GM12878 (cell line): ENCODE results near the gene SPI1.

Experiments
- CREB1 ChIP-seq: IDR thresholded peaks from 2 replicates; pipeline ENCODE4 v1.6.1; 2012; ENCODE audit warnings: low read depth, mild to moderate bottlenecking, inconsistent platforms
- EZH2 ChIP-seq: IDR thresholded peaks from 2 replicates; pipeline ENCODE4 v1.6.1; 2012; ENCODE audit warnings: low read depth, mild to moderate bottlenecking, control low read depth, inconsistent platforms, low read length, borderline replicate concordance; ENCODE audit not compliant: control insufficient read depth
- GABPA ChIP-seq: IDR thresholded peaks from 2 replicates; pipeline ENCODE4 v1.6.1; 2014; ENCODE audit warnings: antibody characterized with exemption, low read depth, mild to moderate bottlenecking, inconsistent platforms
- NBN ChIP-seq: fragments of 450-650 bp; IDR thresholded peaks from 2 replicates; pipeline ENCODE4 v1.6.1; 2016
- NR2C2 ChIP-seq: IDR thresholded peaks from 2 replicates; pipeline ENCODE4 v1.6.1; 2011; ENCODE audit warnings: borderline replicate concordance, low read depth; ENCODE audit not compliant: control insufficient read depth, insufficient read length
- POLR2A ChIP-seq: IDR thresholded peaks from 2 replicates; pipeline ENCODE4 v1.6.1; 2011; ENCODE audit warnings: low read depth, mild to moderate bottlenecking, low read length
- SREBF1 ChIP-seq: IDR thresholded peaks from 2 replicates; pipeline ENCODE4 v1.6.1; 2012; ENCODE audit warnings: mild to moderate bottlenecking, low read length
- SUZ12 ChIP-seq: fragments of 200-600 bp; sonication (generic); IDR thresholded peaks from one replicate; pipeline ENCODE4 v1.6.1; 2018; ENCODE audit warnings: antibody characterized with exemption, mild to moderate bottlenecking; ENCODE audit not compliant: unreplicated experiment
- TF ChIP-seq, protein P1 (sequence below): IDR thresholded peaks from 2 replicates; pipeline ENCODE4 v1.6.1; 2012; ENCODE audit warnings: low read depth, low read length, improper control_type of control experiment
- TF ChIP-seq, protein P2 (sequence below), 3 experiments: IDR thresholded peaks in 2 of 3; conservative IDR thresholded peaks in 1 of 3; 2 replicates each; pipeline ENCODE4 v1.5.1; 2011; ENCODE audit warnings: low read depth in 3 of 3, low read length in 3 of 3, mild to moderate bottlenecking in 3 of 3, control low read depth in 2 of 3, moderate library complexity in 2 of 3, inconsistent platforms in 1 of 3, mixed read lengths in 1 of 3; ENCODE audit not compliant: control insufficient read depth in 2 of 3, insufficient read depth in 1 of 3; ENCODE audit errors: extremely low read depth in 1 of 3

DNA sequence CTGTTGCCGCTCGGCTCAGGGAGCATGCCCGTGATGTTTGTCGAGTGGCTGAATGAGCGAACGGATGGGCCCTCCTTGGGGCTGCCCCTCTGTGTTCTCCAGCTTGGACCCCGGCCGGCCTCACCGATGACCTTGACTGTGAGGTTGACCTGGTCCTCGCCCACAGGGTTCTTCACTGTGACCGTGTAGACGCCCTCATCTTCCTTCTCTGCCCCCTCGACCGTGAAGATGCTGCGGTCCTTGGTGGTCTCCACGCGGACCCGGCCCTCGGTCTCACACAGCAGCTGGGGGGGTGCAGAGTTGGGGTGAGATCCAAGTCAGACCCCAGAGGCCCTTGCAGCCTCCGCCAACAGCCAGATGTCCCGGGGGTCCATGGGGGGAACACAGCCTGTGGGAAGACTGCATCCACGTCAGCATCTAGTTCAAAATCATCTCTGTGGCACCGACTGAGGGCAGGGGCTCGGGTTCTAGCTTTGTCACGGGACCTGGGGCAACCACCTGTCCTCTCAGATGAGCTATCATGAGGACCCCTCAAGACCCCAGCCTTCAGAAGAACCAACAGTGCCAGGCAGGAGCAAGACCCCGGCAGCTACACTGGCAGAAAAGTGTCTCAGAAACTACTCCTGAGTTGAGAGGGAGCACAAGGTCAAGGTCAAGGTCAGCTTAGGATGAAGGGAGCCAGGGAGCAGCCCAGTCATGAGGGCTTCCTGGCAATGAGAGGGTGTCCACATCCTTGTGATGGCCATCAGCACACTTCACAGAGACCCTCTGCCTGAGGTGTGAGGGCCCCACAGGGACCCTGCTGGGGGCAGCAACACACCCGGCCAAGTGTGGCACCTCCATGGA is 39.7 kb downstream of the SPI1 start:
- TF ChIP-seq SREBF1 (no peak), NBN (no peak), POLR2A (no peak), EZH2 (no peak), SUZ12 (no peak), CREB1 (no peak), GABPA (no peak), NR2C2 (no peak)
- TF ChIP-seq, protein P1, sequence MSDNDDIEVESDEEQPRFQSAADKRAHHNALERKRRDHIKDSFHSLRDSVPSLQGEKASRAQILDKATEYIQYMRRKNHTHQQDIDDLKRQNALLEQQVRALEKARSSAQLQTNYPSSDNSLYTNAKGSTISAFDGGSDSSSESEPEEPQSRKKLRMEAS = no peak
- TF ChIP-seq, protein P2, sequence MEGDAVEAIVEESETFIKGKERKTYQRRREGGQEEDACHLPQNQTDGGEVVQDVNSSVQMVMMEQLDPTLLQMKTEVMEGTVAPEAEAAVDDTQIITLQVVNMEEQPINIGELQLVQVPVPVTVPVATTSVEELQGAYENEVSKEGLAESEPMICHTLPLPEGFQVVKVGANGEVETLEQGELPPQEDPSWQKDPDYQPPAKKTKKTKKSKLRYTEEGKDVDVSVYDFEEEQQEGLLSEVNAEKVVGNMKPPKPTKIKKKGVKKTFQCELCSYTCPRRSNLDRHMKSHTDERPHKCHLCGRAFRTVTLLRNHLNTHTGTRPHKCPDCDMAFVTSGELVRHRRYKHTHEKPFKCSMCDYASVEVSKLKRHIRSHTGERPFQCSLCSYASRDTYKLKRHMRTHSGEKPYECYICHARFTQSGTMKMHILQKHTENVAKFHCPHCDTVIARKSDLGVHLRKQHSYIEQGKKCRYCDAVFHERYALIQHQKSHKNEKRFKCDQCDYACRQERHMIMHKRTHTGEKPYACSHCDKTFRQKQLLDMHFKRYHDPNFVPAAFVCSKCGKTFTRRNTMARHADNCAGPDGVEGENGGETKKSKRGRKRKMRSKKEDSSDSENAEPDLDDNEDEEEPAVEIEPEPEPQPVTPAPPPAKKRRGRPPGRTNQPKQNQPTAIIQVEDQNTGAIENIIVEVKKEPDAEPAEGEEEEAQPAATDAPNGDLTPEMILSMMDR (IDR thresholded peaks at IDR 0.05 in 2 of 3, conservative IDR thresholded peaks at IDR 0.05 in 1 of 3; ENCODE audit: control insufficient read depth in 2 of 3, extremely low read depth in 1 of 3, insufficient read depth in 1 of 3, low read depth in 3 of 3, low read length in 3 of 3) = no peak
